Heart left ventricle (tissue), 16 donors: Measurements from ENCODE around the gene LHCGR. TPM values are rescaled to one million over a fixed set of nuclear protein-coding genes. Genes with fewer than 3 reads are reported as not detected.
A peak's percentile ranks its signal among the peaks of the same experiment; 100 is the strongest.

Source experiments
- ATAC-seq, 4 donors: fragments of 200-7000 bp; cut with Tn5 transposase; one replicate each; pipeline ENCODE4 v1.9.1; 2020 to 2022; ENCODE audit warnings: moderate library complexity in 4 of 4, mild to moderate bottlenecking in 3 of 4, moderate number of reproducible peaks in 1 of 4
- DNase-seq, 5 donors: peaks; one replicate each; pipeline ENCODE4 v3.0.0-alpha.2; 2020
- H3K27ac ChIP-seq, 12 donors: fragments of 200-600 bp; sonication (generic) in 4 of 12; one replicate each; pipeline versions ENCODE4 v1.5.0 to v1.8.0; 2016 to 2022; ENCODE audit warnings: mild to moderate bottlenecking in 2 of 12
- H3K27me3 ChIP-seq, 9 donors: fragments of 200-600 bp; sonication (generic) in 2 of 9; one replicate each; pipeline versions ENCODE4 v1.5.1 to v1.8.0; 2016 to 2022; ENCODE audit warnings: mild to moderate bottlenecking in 3 of 9
- H3K36me3 ChIP-seq, 9 donors: fragments of 200-600 bp; sonication (generic) in 2 of 9; one replicate each; pipeline versions ENCODE4 v1.5.0 to v1.8.0; 2018 to 2022; ENCODE audit warnings: mild to moderate bottlenecking in 2 of 9
- H3K4me1 ChIP-seq, 12 donors: fragments of 200-600 bp; sonication (generic) in 4 of 12; one replicate each; pipeline versions ENCODE4 v1.5.0 to v1.8.0; 2016 to 2022; ENCODE audit warnings: mild to moderate bottlenecking in 3 of 12
- H3K4me3 ChIP-seq, 12 donors: fragments of 200-600 bp; sonication (generic) in 4 of 12; one replicate each; pipeline versions ENCODE4 v1.5.0 to v1.8.0; 2017 to 2022; ENCODE audit warnings: mild to moderate bottlenecking in 9 of 12, moderate library complexity in 4 of 12
- H3K9me3 ChIP-seq, 12 donors: fragments of 200-600 bp; sonication (generic) in 4 of 12; one replicate each; pipeline versions ENCODE4 v1.5.0 to v1.8.0; 2016 to 2022; ENCODE audit warnings: mild to moderate bottlenecking in 1 of 12
- POLR2A ChIP-seq, 2 donors: fragments of 450-650 bp; IDR thresholded peaks; one replicate each; pipeline ENCODE4 v1.6.1; 2017; ENCODE audit warnings: antibody characterized with exemption in 2 of 2, mild to moderate bottlenecking in 2 of 2, moderate library complexity in 2 of 2
- WGBS, 4 donors: extraction: QIAGEN DNeasy Blood & Tissue Kit in 2 of 4; methylation state at CpG; one replicate each; pipeline versions ENCODE4 v1.1.5 to v1.1.7; 2013 to 2018; 5-methylcytosine and 5-hydroxymethylcytosine counted together
- intact Hi-C, 10 donors: fragments of 100-400 bp; cut with DNase I; formaldehyde crosslinking; loops; one replicate each; pipeline versions ENCODE4 v1.11.1 to v1.14.2; 2022
- long read RNA-seq, 3 donors: library from polyadenylated mRNA; unstranded; transcript quantifications; one replicate each; pipeline ENCODE4 v2.0.0, GENCODE V29; 2020 to 2021
- polyA plus RNA-seq, 2 donors: library from polyadenylated mRNA; stranded (reverse); fragments of 200-250 nt; gene quantifications; one replicate each; pipeline ENCODE4 v1.2.3, GENCODE V29; 2013
- total RNA-seq, 9 donors: library from RNA; depleted of rRNA in 2 of 9; stranded (reverse); fragments of >200 nt in 2 of 9; fragmentation: NEBNext Ultra II Directional in 3 of 9; extraction: Animal tissue kit (Norgen Biotek cat#: 25700) in 3 of 9; gene quantifications; one replicate each; pipeline versions ENCODE4 v1.1.0 to v1.2.4, GENCODE V29; 2016 to 2023
- TF ChIP-seq, protein P1 (sequence below), 12 donors: fragments of 200-600 bp; sonication (generic) in 4 of 12; IDR thresholded peaks; one replicate each; pipeline versions ENCODE4 v1.5.0 to v1.8.0; 2018 to 2022; ENCODE audit warnings: antibody characterized with exemption in 12 of 12, mild to moderate bottlenecking in 5 of 12
- donor health status: ischemic (EF 13 %, LVEDD 7.1; RV severe dilation, severe dysfunction).
- donor health status: healthy with polysubstance abuse.
- donor health status: DM: no; HTN: yes; CAD: no.
- donor health status: DM: no; HTN: no; CAD: no.
- donor health status: ischemic (EF 25% LVEDD 6.9; RV normal size, moderate dysfunction).
- donor health status: ischemic (EF 25% LVEDD 5.7; RV mildly dilated, moderate dysfunction).
- donor health status: healthy.
- donor health status: DM: yes; HTN: yes; CAD: no.
- donor health status: ischemic (EF 35%, LVEDD 5.7; RV mildly dilated, moderate dysfunction).
- donor health status: nonischemic (EF 11% LVEDD 7.7; RV severe dilation, severe dysfunction).
- donor health status: DM: yes; HTN: yes; CAD: no.
- donor health status: PGD.
- donor health status: ischemic (EF 29% LVEDD 5.4; RV normal size, mild dysfunction).
- donor health status: nonischemic (EF 23%, LVEDD 6.1; RV moderate dilation, normal function).

Gene LHCGR
- total RNA-seq (1 to 10 TPM in 2 of 9 donors, under 1 TPM in 2, not detected in 5; 0.09 to 1.4 (median 0.73) TPM), polyA plus RNA-seq (under 1 TPM in 1 of 2 donors, not detected in 1; 0.30 TPM)
- long read RNA-seq, donor 1 = 0 reads
- long read RNA-seq, donor 2 = 0 reads
- long read RNA-seq, donor 3 = 0 reads

DNA sequence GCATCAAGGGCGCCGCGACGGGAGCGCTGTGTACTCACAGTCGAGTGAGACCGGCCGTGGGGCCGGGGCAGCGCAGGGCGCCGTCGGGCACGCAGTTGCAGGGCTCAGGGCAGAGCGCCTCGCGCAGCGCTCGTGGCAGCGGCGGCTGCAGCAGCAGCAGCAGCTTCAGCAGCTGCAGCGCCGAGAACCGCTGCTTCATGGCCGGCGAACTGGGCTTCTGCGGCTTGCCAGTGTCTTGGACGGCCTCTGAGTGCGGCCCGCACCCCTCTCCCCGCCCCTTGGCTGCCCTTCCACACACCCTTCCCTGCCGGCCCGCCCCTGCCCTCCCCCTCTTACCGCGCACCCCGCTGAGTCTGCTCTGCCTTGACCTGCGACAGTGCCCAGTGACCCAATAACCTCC is at the start of gene LHCGR:
Gene LHCGR, minus strand, starts transcription at position 252 of the 400 bp plus-strand sequence. Its CDS starts 53 bp downstream, at position 199.
- DNase-seq (peak in 2 of 5 donors; percentile 27 to 51), ATAC-seq (peak in 3 of 4 donors; percentile 50 to 67 (median 66))
- Histone ChIP-seq H3K36me3 (no peaks in the 10 kb centered on the region), H3K4me1 (peaks cover 0 to 9% (median 0%) of the 10 kb centered on the region in 12 donors), H3K4me3 (peak within 1 kb of the TSS in 8 of 12 donors; percentile 3 to 33 (median 29)), H3K27me3 (peaks cover 0 to 23% (median 0%) of the 10 kb centered on the region in 9 donors), H3K27ac (no peak within 1 kb of the TSS), H3K9me3 (no peaks in the 10 kb centered on the region)
- intact Hi-C loops = no loop called here
- no peak for TF ChIP-seq POLR2A (IDR thresholded peaks at IDR 0.05)
- TF ChIP-seq, protein P1, sequence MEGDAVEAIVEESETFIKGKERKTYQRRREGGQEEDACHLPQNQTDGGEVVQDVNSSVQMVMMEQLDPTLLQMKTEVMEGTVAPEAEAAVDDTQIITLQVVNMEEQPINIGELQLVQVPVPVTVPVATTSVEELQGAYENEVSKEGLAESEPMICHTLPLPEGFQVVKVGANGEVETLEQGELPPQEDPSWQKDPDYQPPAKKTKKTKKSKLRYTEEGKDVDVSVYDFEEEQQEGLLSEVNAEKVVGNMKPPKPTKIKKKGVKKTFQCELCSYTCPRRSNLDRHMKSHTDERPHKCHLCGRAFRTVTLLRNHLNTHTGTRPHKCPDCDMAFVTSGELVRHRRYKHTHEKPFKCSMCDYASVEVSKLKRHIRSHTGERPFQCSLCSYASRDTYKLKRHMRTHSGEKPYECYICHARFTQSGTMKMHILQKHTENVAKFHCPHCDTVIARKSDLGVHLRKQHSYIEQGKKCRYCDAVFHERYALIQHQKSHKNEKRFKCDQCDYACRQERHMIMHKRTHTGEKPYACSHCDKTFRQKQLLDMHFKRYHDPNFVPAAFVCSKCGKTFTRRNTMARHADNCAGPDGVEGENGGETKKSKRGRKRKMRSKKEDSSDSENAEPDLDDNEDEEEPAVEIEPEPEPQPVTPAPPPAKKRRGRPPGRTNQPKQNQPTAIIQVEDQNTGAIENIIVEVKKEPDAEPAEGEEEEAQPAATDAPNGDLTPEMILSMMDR (IDR thresholded peaks at IDR 0.05) = no peak
- WGBS, 4 donors = 4 to 10% (median 7%) methylated on average over 29 to 37 of the region's 37 CpGs

DNA sequence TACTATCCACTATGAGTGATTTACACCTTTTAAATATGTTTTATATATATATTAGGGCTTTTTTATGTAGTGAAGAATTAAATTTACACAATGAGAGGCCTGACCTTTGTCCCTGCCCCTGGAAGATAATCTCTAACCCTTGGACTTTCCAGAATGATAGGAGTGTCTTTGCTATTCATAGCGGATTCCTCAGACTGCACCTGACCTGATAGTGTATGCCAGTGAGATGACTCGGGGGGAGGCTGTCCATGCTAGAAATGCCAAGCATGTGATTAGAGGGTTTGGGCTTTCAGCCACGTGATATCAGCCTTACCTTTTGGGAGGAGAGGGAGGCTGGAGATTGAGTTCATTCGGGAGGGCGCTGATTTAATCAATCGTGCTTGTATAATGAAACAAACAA is 44.1 kb upstream of the LHCGR start:
- DNase-seq (no peak), ATAC-seq (no peak)
- Histone ChIP-seq H3K9me3 (no peaks in the 10 kb centered on the region), H3K27me3 (no peaks in the 10 kb centered on the region), H3K4me3 (no peak overlapping the region), H3K27ac (no peak overlapping the region), H3K36me3 (no peaks in the 10 kb centered on the region), H3K4me1 (no peaks in the 10 kb centered on the region)
- intact Hi-C loops = no loop called here
- WGBS, 4 donors = 39 to 51% (median 45%) methylated on average over 6 of the region's 6 CpGs
- TF ChIP-seq, protein P1 (IDR thresholded peaks at IDR 0.05) = no peak
- no peak for TF ChIP-seq POLR2A (IDR thresholded peaks at IDR 0.05)

DNA sequence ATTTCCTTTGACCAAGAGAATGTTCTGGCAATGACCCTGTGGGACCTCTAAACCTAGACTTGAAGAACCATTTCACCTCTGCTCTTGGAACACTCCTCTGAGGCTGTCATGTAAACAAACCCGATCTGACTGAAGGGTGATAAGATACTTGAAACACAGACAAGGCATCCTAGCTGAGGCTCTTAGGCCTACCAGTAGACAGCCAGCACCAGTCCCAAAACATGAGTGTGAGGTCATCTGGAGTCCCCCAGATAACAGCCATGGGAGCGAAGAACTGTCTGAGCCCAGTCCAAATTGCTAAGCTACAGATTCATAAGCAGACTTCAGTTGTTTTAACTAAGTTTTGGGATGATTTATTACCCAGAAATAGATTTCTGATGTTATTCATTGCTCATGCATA is 39.5 kb upstream of the LHCGR start:
- Histone ChIP-seq H3K27me3 (no peaks in the 10 kb centered on the region), H3K36me3 (no peaks in the 10 kb centered on the region), H3K27ac (no peak overlapping the region), H3K9me3 (no peaks in the 10 kb centered on the region), H3K4me3 (no peak overlapping the region), H3K4me1 (no peaks in the 10 kb centered on the region)
- ATAC-seq (peak in 2 of 4 donors; percentile 45 to 65), DNase-seq (no peak)
- WGBS, 4 donors = 20 to 26% (median 22%) methylated on average over 2 of the region's 2 CpGs
- intact Hi-C loops = no loop called here
- no peak for TF ChIP-seq POLR2A (IDR thresholded peaks at IDR 0.05)
- TF ChIP-seq, protein P1 (IDR thresholded peaks at IDR 0.05) = no peak

DNA sequence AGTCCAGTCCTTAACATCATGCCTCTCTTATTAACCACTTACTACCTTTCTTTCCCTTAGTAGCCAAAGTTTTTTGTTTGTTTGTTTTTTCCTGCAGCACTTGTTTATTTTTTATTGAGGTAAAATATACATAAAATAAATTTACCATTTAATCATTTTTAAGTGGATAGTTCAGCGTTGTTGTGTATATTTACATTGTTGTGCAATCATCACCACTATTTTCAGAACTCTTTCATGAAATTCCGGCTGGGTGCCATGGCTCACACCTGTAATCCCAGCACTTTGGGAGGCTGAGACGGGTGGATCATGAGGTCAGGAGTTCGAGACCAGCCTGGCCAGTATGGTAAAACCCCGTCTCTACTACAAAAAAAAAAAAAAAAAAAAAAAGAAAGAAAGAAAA is 38.1 kb upstream of the LHCGR start:
- Histone ChIP-seq H3K27ac (no peak overlapping the region), H3K4me3 (no peak overlapping the region), H3K4me1 (no peaks in the 10 kb centered on the region), H3K27me3 (no peaks in the 10 kb centered on the region), H3K36me3 (no peaks in the 10 kb centered on the region), H3K9me3 (no peaks in the 10 kb centered on the region)
- ATAC-seq (no peak), DNase-seq (no peak)
- intact Hi-C loops = no loop called here
- TF ChIP-seq POLR2A (IDR thresholded peaks at IDR 0.05) = no peak
- TF ChIP-seq, protein P1 (IDR thresholded peaks at IDR 0.05) = no peak
- WGBS, 4 donors = 85 to 89% (median 88%) methylated on average over 5 of the region's 5 CpGs
